ENCODE data around the gene FAS.

Gene FAS

DNA sequence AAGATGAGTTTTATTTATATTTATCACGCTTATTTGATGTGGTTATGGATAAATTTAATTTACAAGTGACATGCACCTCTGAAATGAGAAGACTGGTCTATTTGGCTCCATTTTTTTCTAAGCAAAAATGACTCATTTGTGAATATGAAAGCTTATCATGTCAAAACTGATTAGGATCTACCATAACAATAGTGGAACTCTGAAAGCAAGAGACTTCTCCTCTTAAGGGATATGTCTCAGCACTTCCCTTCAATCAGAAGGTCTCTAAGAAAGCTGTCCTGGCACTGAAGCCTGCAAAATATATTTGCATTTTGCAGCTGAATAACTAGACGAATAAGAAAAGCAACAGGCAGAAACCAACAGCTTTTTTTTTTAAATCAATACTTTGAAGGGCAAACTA is 12.7 kb downstream of the FAS start:
- Histone ChIP-seq H3K4me1 (ENCODE audit: control insufficient read depth, insufficient read depth, low read length) (no peaks in the 10 kb centered on the region), H3K27ac (ENCODE audit: extremely low read depth, low read depth, low read length) (no peak overlapping the region), H3K36me3 (ENCODE audit: control insufficient read depth in 2 of 2, insufficient read depth in 1 of 2, low read length in 2 of 2) (peaks cover 0 to 9% of the 10 kb centered on the region in 2 experiments; a peak in 2 of 3 replicates), H3K4me3 (ENCODE audit: low read depth, low read length) (no peak overlapping the region), H3K9me3 (ENCODE audit: control insufficient read depth, insufficient read depth, low read depth, low read length) (no peaks in the 10 kb centered on the region)
- TF ChIP-seq, protein P1, sequence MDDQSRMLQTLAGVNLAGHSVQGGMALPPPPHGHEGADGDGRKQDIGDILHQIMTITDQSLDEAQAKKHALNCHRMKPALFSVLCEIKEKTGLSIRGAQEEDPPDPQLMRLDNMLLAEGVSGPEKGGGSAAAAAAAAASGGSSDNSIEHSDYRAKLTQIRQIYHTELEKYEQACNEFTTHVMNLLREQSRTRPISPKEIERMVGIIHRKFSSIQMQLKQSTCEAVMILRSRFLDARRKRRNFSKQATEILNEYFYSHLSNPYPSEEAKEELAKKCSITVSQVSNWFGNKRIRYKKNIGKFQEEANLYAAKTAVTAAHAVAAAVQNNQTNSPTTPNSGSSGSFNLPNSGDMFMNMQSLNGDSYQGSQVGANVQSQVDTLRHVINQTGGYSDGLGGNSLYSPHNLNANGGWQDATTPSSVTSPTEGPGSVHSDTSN (CRISPR knock-in tag; IDR thresholded peaks at IDR 0.05) = no peak
- TF ChIP-seq ZEB2 (tag by site-specific recombination; IDR thresholded peaks at IDR 0.05) (no peak), ZNF10 (tag by site-specific recombination; IDR thresholded peaks at IDR 0.05) (no peak), ZNF555 (tag by site-specific recombination; conservative IDR thresholded peaks at IDR 0.05) (no peak), PRDM1 (tag by site-specific recombination; IDR thresholded peaks at IDR 0.05) (no peak)
- TF ChIP-seq, protein P2, sequence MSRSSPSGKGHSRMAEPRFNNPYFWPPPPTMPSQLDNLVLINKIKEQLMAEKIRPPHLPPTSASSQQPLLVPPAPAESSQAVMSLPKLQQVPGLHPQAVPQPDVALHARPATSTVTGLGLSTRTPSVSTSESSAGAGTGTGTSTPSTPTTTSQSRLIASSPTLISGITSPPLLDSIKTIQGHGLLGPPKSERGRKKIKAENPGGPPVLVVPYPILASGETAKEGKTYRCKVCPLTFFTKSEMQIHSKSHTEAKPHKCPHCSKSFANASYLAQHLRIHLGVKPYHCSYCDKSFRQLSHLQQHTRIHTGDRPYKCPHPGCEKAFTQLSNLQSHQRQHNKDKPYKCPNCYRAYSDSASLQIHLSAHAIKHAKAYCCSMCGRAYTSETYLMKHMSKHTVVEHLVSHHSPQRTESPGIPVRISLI (tag by site-specific recombination; IDR thresholded peaks at IDR 0.05) = no peak
- TF ChIP-seq, protein P3, sequence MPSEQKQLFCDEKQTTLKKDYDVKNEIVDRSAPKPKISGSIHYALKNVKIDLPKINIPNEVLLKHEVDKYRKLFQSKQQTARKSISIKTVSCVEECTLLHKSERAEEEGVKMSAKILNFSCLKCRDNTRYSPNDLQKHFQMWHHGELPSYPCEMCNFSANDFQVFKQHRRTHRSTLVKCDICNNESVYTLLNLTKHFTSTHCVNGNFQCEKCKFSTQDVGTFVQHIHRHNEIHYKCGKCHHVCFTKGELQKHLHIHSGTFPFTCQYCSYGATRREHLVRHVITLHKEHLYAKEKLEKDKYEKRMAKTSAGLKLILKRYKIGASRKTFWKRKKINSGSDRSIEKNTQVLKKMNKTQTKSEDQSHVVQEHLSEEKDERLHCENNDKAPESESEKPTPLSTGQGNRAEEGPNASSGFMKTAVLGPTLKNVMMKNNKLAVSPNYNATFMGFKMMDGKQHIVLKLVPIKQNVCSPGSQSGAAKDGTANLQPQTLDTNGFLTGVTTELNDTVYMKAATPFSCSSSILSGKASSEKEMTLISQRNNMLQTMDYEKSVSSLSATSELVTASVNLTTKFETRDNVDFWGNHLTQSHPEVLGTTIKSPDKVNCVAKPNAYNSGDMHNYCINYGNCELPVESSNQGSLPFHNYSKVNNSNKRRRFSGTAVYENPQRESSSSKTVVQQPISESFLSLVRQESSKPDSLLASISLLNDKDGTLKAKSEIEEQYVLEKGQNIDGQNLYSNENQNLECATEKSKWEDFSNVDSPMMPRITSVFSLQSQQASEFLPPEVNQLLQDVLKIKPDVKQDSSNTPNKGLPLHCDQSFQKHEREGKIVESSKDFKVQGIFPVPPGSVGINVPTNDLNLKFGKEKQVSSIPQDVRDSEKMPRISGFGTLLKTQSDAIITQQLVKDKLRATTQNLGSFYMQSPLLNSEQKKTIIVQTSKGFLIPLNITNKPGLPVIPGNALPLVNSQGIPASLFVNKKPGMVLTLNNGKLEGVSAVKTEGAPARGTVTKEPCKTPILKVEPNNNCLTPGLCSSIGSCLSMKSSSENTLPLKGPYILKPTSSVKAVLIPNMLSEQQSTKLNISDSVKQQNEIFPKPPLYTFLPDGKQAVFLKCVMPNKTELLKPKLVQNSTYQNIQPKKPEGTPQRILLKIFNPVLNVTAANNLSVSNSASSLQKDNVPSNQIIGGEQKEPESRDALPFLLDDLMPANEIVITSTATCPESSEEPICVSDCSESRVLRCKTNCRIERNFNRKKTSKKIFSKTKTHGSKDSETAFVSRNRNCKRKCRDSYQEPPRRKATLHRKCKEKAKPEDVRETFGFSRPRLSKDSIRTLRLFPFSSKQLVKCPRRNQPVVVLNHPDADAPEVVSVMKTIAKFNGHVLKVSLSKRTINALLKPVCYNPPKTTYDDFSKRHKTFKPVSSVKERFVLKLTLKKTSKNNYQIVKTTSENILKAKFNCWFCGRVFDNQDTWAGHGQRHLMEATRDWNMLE (tag by site-specific recombination; conservative IDR thresholded peaks at IDR 0.05; ENCODE audit: low read depth) = no peak
- CTCF ChIA-PET = interaction anchor here (0.9 kb wide), 2 partner anchors 11 to 214 kb away, joined by 3 to 4 read pairs; no protein-coding TSS in a partner anchor
- POLR2A ChIA-PET = no interaction called here

DNA sequence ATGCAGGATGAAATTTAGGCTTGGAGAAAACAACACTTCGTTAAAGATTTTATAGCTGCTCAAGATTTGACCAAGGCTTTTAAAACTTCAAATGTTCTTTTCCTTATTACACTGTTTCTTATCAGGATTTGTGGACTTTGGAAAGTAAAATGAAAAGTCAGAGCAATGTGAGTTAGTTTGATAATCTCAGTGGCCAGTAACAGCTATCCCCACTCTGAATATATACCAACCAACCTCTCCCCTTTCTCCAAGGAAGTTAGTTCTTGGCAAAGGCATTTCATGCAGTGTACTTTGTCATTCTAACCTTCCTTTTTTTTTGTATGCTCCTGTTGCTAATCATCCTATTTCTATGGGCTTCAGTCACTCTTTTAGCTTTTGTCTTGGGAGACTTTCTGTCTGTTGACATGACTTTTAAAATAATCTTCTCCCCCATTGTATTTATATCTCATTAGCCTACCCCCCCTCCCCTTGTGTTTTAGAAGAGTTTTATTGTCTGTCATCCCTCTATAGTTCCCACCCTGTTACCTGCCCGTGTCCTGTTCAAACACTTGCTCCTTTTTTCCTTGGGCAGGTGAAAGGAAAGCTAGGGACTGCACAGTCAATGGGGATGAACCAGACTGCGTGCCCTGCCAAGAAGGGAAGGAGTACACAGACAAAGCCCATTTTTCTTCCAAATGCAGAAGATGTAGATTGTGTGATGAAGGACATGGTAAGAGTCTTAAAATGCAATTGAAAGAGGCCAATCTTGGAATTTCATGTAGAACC is 16.7 kb downstream of the FAS start:
- H3K9me3 ChIP-seq (ENCODE audit: control insufficient read depth, insufficient read depth, low read depth, low read length) = no peaks in the 10 kb centered on the region
- H3K4me1 ChIP-seq (ENCODE audit: control insufficient read depth, insufficient read depth, low read length) = no peaks in the 10 kb centered on the region
- no peak overlapping the region for H3K27ac ChIP-seq (ENCODE audit: extremely low read depth, low read depth, low read length)
- no peak overlapping the region for H3K4me3 ChIP-seq (ENCODE audit: low read depth, low read length)
- POLR2A ChIA-PET = interaction anchor here (1.0 kb wide), 1 partner anchor 17 kb away, joined by 4 read pairs; the partner anchor contains the start of gene FAS
- CTCF ChIA-PET = interaction anchor here (0.6 to 1.7 kb wide), 7 partner anchors 9 to 797 kb away, joined by 3 to 8 read pairs (median 3); no protein-coding TSS in a partner anchor
- H3K36me3 ChIP-seq (ENCODE audit: control insufficient read depth in 2 of 2, insufficient read depth in 1 of 2, low read length in 2 of 2) = peaks cover 6 to 33% of the 10 kb centered on the region in 2 experiments
- TF ChIP-seq ZSCAN16 (tag by site-specific recombination; IDR thresholded peaks at IDR 0.05) (no peak), ZSCAN23 (tag by site-specific recombination; IDR thresholded peaks at IDR 0.05) (no peak), ZIC2 (tag by site-specific recombination; IDR thresholded peaks at IDR 0.05) (no peak), ZNF426 (tag by site-specific recombination; IDR thresholded peaks at IDR 0.05) (no peak), WT1 (tag by site-specific recombination; IDR thresholded peaks at IDR 0.05) (no peak), ZNF335 (tag by site-specific recombination; conservative IDR thresholded peaks at IDR 0.05) (no peak), ZNF112 (tag by site-specific recombination; IDR thresholded peaks at IDR 0.05) (no peak), ZBTB20 (tag by site-specific recombination; IDR thresholded peaks at IDR 0.05) (no peak), ZNF785 (tag by site-specific recombination; IDR thresholded peaks at IDR 0.05) (no peak), ZNF274 (IDR thresholded peaks at IDR 0.05; ENCODE audit: low read length) (no peak), ZNF274 (tag by site-specific recombination; IDR thresholded peaks at IDR 0.05; ENCODE audit: borderline replicate concordance) (no peak), ZNF521 (tag by site-specific recombination; IDR thresholded peaks at IDR 0.05) (no peak), ZNF302 (tag by site-specific recombination; IDR thresholded peaks at IDR 0.05; ENCODE audit: low read depth) (no peak), KLF16 (tag by site-specific recombination; IDR thresholded peaks at IDR 0.05) (no peak), ZNF169 (tag by site-specific recombination; IDR thresholded peaks at IDR 0.05) (no peak)
- TF ChIP-seq, protein P4, sequence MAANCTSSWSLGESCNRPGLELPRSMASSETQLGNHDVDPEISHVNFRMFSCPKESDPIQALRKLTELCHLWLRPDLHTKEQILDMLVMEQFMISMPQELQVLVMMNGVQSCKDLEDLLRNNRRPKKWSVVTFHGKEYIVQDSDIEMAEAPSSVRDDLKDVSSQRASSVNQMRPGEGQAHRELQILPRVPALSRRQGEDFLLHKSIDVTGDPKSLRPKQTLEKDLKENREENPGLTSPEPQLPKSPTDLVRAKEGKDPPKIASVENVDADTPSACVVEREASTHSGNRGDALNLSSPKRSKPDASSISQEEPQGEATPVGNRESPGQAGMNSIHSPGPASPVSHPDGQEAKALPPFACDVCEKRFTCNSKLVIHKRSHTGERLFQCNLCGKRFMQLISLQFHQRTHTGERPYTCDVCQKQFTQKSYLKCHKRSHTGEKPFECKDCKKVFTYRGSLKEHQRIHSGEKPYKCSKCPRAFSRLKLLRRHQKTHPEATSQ (tag by site-specific recombination; IDR thresholded peaks at IDR 0.05) = no peak
- TF ChIP-seq, protein P5, sequence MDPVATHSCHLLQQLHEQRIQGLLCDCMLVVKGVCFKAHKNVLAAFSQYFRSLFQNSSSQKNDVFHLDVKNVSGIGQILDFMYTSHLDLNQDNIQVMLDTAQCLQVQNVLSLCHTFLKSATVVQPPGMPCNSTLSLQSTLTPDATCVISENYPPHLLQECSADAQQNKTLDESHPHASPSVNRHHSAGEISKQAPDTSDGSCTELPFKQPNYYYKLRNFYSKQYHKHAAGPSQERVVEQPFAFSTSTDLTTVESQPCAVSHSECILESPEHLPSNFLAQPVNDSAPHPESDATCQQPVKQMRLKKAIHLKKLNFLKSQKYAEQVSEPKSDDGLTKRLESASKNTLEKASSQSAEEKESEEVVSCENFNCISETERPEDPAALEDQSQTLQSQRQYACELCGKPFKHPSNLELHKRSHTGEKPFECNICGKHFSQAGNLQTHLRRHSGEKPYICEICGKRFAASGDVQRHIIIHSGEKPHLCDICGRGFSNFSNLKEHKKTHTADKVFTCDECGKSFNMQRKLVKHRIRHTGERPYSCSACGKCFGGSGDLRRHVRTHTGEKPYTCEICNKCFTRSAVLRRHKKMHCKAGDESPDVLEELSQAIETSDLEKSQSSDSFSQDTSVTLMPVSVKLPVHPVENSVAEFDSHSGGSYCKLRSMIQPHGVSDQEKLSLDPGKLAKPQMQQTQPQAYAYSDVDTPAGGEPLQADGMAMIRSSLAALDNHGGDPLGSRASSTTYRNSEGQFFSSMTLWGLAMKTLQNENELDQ (tag by site-specific recombination; IDR thresholded peaks at IDR 0.05; ENCODE audit: low read depth) = no peak
